Adrenal gland (tissue), 12 donors: Measurements from ENCODE around the gene WNT5A. TPM values are rescaled to one million over a fixed set of nuclear protein-coding genes. Genes with fewer than 3 reads are reported as not detected.

Experiments used
- DNase-seq, 7 donors: peaks; one replicate each; pipeline ENCODE4 v3.0.0-alpha.2; 2019 to 2020
- H3K27ac ChIP-seq, 5 donors: fragments of 200-600 bp; sonication (generic) in 4 of 5; 1 replicate in 3 of 5; 2 replicates in 2 of 5; pipeline versions ENCODE4 v1.5.1 to v1.8.0; 2016 to 2020; ENCODE audit warnings: mild to moderate bottlenecking in 1 of 5
- H3K27me3 ChIP-seq: fragments of 200-600 bp; 2 replicates; pipeline ENCODE4 v1.8.0; 2021
- H3K36me3 ChIP-seq, 2 donors: fragments of 200-600 bp; replicated peaks in 1 of 2; 1 replicate in 1 of 2; 2 replicates in 1 of 2; pipeline versions ENCODE4 v1.5.1 to v1.8.0; 2018 to 2022
- H3K4me1 ChIP-seq, 2 donors: fragments of 200-600 bp; replicated peaks in 1 of 2; 1 replicate in 1 of 2; 2 replicates in 1 of 2; pipeline versions ENCODE4 v1.5.1 to v1.8.0; 2018 to 2021
- H3K4me3 ChIP-seq, 4 donors: fragments of 200-600 bp; sonication (generic) in 3 of 4; one replicate each; pipeline ENCODE4 v1.5.1; 2016 to 2018
- H3K9me3 ChIP-seq, 3 donors: fragments of 200-600 bp; sonication (generic) in 1 of 3; replicated peaks in 1 of 3; 1 replicate in 2 of 3; 2 replicates in 1 of 3; pipeline versions ENCODE4 v1.5.1 to v1.8.0; 2016 to 2021
- POLR2A ChIP-seq, 2 donors: fragments of 450-650 bp; IDR thresholded peaks; one replicate each; pipeline ENCODE4 v1.6.1; 2017; ENCODE audit warnings: antibody characterized with exemption in 2 of 2, mild to moderate bottlenecking in 2 of 2, moderate library complexity in 1 of 2
- WGBS, 4 donors: extraction: QIAGEN DNeasy Blood & Tissue Kit in 2 of 4; methylation state at CpG; one replicate each; pipeline versions ENCODE4 v1.1.5 to v1.1.7; 2013 to 2017; 5-methylcytosine and 5-hydroxymethylcytosine counted together
- intact Hi-C, 2 donors: fragments of 100-400 bp; cut with DNase I; formaldehyde crosslinking; loops; one replicate each; pipeline versions ENCODE4 v1.14.1 to v1.15.0; 2022 to 2023
- polyA plus RNA-seq, 3 donors: library from polyadenylated mRNA; stranded (reverse); fragments of 200-250 nt in 2 of 3; fragments of 350-450 nt in 1 of 3; fragmentation: Illumina TruSeq in 1 of 3; extraction: RNeasy Lipid Tissue Mini Kit (QIAGEN cat#74804) in 1 of 3; gene quantifications; one replicate each; pipeline ENCODE4 v1.2.3, GENCODE V29; 2013 to 2014
- total RNA-seq, 9 donors: library from RNA; depleted of rRNA in 4 of 9; stranded (reverse); fragments of >200 nt in 4 of 9; fragments of 120-200 nt in 1 of 9; fragmentation: NEBNext Ultra II Directional in 1 of 9; extraction: Animal tissue kit (Norgen Biotek cat#: 25700) in 1 of 9; gene quantifications; one replicate each; pipeline versions ENCODE4 v1.1.0 to v1.2.4, GENCODE V29; 2013 to 2023
- TF ChIP-seq, protein P1 (sequence below), 6 experiments: fragments of 450-650 bp in 4 of 6; fragments of 200-600 bp in 2 of 6; sonication (generic) in 1 of 6; IDR thresholded peaks; 1 replicate in 5 of 6; 2 replicates in 1 of 6; pipeline versions ENCODE4 v1.5.1 to v1.8.0; 2016 to 2021; ENCODE audit warnings: antibody characterized with exemption in 6 of 6, mild to moderate bottlenecking in 2 of 6, moderate library complexity in 1 of 6
- donor health status: healthy with polysubstance abuse.
- donor health status: Bipolar disorder and iron deficiency.
- donor health status: DM: yes; HTN: yes; CAD: no.
- donor health status: DM: no; HTN: no; CAD: no.
- donor health status: DM: no; HTN: no; CAD: no.
- donor health status: DM: yes; HTN: yes; CAD: no.

WNT5A gene
- total and polyA plus RNA-seq, 12 donors, result 0.54 to 16.2 (median 2.9) TPM

DNA sequence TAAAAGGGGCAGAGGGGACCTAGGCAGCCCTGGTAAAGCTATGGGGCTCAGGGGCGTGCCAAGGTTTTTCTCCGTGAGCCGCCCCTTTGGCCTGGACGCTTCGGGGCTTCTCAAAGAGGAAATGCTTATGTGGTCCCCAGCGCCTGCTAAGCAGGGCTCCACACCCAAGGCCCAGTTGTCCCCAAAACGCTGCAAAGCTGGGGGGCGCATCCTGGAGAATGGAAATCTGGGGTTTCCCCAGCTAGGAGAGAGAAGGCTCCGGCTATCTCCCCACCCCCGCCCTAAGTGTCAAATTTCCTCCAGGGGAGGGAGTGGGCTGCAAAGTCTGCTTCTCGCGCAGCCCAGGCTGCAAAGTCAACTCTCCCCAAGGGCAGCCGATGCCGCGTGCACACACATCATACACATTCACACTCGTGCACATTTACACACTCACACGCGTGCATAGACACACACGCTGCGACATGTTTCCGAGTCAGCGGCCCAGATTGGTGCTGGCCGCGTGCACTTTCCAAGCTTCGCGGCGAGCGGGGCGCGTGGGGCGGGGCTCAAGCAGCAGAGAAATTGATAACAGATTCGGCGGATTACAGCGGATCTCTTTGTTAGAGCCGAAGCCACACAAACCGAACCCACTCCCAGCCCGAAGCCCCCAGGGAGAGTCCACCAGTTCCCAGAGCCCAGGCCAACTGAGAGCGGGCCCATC, 4.5 kb downstream of the WNT5A start:
- intact Hi-C loops, result loop anchor here in 1 of 2 donors (5.0 kb wide), 1 partner anchor 265 kb away; no protein-coding TSS in a partner anchor
- Histone ChIP-seq H3K4me3 (peak overlapping the region in 1 of 4 donors; percentile 36), H3K4me1 (peaks cover 0 to 27% of the 10 kb centered on the region in 2 donors), H3K27ac (no peak overlapping the region), H3K27me3 (peaks cover 62% of the 10 kb centered on the region), H3K9me3 (no peaks in the 10 kb centered on the region), H3K36me3 (no peaks in the 10 kb centered on the region)
- no peak for DNase-seq
- WGBS, 4 donors, result 20 to 57% (median 32%) methylated on average over 28 to 38 of the region's 38 CpGs
- TF ChIP-seq POLR2A (IDR thresholded peaks at IDR 0.05), result no peak
- TF ChIP-seq, protein P1, sequence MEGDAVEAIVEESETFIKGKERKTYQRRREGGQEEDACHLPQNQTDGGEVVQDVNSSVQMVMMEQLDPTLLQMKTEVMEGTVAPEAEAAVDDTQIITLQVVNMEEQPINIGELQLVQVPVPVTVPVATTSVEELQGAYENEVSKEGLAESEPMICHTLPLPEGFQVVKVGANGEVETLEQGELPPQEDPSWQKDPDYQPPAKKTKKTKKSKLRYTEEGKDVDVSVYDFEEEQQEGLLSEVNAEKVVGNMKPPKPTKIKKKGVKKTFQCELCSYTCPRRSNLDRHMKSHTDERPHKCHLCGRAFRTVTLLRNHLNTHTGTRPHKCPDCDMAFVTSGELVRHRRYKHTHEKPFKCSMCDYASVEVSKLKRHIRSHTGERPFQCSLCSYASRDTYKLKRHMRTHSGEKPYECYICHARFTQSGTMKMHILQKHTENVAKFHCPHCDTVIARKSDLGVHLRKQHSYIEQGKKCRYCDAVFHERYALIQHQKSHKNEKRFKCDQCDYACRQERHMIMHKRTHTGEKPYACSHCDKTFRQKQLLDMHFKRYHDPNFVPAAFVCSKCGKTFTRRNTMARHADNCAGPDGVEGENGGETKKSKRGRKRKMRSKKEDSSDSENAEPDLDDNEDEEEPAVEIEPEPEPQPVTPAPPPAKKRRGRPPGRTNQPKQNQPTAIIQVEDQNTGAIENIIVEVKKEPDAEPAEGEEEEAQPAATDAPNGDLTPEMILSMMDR (IDR thresholded peaks at IDR 0.05), result no peak

DNA sequence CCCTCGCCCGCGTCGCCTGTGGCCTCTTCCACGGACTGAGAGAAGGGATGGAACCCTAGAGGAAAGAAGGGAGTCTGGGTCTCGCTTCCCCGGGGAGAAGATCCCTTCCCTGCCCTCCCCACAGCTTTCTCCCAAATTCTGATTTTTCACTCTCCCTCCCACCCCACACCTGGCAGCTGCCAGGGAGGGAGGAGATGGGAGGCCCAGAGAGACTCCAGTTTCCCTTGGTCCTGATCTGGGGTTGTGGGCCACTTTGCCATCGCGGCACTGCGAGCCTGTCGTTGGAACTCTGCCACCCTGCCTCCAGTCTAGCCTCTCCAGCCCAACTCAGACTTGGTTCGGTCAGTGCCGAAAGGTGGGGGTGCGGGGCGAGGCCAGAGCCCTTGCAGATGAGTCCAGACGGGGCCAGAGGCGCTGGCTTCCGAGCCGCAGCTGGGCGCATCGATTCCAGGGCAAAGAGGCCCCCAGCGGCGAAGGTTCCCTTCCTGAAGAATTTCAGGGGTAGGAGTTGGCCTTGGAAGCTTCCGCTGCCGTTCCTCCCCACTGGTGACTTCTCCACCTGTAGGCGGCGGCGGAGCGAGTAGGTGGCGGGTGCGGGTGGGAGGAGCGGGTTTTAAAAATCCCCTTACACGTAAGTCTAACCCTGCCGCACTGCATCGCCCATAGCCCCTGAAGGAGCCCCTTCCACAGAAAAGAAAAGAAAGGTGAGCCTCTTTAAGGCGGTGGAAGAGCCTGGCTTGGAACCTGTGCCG, 5.2 kb downstream of the WNT5A start:
- no peak for DNase-seq
- WGBS, 4 donors, result 8 to 21% (median 18%) methylated on average over 7 to 37 of the region's 37 CpGs
- peaks cover 0 to 21% of the 10 kb centered on the region in 2 donors for H3K4me1 ChIP-seq

DNA sequence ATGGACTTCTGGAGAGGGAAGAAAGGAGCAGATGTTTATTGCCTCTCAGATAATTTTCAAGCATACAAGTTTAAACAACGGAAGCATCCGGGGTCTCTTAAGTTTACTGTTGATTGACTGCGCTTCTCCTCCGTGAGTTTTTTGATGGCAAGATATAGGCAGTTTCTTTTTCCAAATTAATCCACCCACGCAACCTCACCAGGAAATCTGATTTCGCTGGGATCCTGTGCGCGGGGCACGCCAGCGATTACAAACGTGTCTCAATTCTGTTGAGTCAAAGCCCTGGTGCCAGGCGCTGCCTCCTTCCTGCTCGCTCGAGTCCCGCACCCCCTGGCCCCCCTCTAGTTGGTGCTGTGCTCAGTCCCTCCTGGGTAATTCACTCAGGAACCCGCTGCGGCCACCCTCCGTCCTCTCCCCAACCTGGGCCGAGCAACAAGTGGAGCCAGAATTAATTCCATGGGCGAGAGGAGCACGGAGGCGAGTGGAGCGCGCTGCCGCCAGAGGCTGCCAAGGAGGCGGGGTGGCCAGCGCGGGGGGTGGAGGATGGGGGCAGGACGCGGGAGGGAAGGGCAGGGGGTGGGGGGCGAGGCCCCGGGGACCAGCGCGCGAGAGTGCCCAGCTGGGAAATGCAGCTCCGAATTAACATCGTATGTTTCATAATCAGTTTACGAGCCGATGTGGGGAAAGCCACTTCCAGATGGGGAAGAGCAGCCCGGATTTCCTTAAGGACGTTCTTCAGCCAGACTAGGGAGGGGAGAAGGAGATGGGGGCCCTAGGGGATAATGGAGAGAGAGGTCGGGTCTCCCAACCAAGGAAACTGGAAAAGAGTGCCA, 6.0 kb downstream of the WNT5A start:
- TF ChIP-seq, protein P1 (IDR thresholded peaks at IDR 0.05), result no peak
- no peak for TF ChIP-seq POLR2A (IDR thresholded peaks at IDR 0.05)
- H3K36me3 ChIP-seq, result no peaks in the 10 kb centered on the region
- H3K9me3 ChIP-seq, result no peaks in the 10 kb centered on the region
- DNase-seq, result no peak
- H3K4me3 ChIP-seq, result peak overlapping the region in 1 of 4 donors; percentile 42
- 13 to 20% (median 16%) methylated on average over 23 to 42 of the region's 42 CpGs for WGBS, 4 donors
- H3K27ac ChIP-seq, result no peak overlapping the region
- peaks cover 57% of the 10 kb centered on the region for H3K27me3 ChIP-seq
- intact Hi-C loops, result loop anchor here in 1 of 2 donors (5.0 kb wide), 1 partner anchor 266 kb away; no protein-coding TSS in a partner anchor
- peaks cover 0 to 15% of the 10 kb centered on the region in 2 donors for H3K4me1 ChIP-seq

More for the DNA sequence above, 5.2 kb downstream of the WNT5A start:
- no peak for TF ChIP-seq POLR2A (IDR thresholded peaks at IDR 0.05)
- TF ChIP-seq, protein P1 (IDR thresholded peaks at IDR 0.05), result no peak
- H3K27me3 ChIP-seq, result peaks cover 65% of the 10 kb centered on the region
- H3K36me3 ChIP-seq, result no peaks in the 10 kb centered on the region
- no peak overlapping the region for H3K27ac ChIP-seq
- H3K4me3 ChIP-seq, result peak overlapping the region in 1 of 4 donors; percentile 42
- H3K9me3 ChIP-seq, result no peaks in the 10 kb centered on the region
- intact Hi-C loops, result loop anchor here in 1 of 2 donors (5.0 kb wide), 1 partner anchor 265 kb away; no protein-coding TSS in a partner anchor
